Hematopoietic multipotent progenitor cell treated with erythropoietin and hydrocortisone succinate and interleukin-3 and kit ligand, for 6 days (in vitro differentiated cells): Measurements from ENCODE around the gene CHST3.
A peak's percentile ranks its signal among the peaks of the same experiment; 100 is the strongest.

Experiments
- DNase-seq: peaks from one replicate; pipeline ENCODE4 v3.0.0-alpha.2; 2015

CHST3 gene

DNA sequence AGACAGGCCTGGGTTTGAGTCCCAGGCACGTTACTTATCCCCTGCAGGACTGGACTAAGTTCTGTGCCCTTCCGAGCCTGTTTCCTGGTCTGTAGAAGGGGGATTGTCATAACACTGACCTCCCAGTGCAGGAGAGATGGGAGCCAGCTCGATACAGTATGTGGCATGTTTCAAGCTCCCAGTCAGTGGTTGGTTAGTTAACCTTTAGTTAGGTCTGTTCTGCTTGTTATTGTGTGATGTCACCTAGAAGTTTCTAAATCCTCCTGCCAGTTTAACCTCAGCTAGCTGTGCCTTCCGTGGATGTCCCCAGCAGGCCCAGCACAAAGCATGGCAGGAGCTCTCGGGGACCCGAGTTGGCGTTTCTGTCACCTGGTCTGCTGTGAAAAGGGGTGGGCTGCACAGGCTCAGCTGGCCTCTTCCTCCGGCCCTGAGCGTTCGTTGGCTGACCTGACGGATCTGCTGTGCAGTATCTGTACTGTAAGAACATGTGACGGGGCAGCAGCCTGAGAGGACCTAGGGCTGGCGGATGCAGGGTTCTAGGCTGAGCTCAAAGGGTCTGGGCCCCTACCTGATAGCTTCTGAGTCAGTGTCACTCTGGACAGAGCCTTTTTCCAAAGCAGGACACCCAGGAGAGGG, 71.2 kb downstream of the CHST3 start:
- no peak for DNase-seq

DNA sequence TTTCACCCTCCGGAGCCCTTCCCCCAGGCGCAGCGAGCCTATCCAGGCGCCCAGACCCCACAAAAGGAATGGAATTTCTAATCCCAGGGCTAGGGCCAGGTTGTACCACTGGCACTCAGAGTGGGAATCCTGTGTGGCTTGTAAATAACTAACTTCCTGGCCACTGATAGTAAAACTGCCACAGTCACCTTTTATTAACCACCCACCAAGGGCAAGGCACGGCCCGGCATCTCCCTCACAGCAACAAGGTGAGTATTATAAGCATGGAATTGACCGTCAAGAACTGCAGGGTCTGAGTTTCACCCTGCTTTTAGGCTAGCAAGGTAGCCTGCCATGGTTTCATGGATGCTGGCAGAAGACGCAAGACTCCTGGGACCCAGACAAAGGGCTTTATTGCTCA, 73.1 kb downstream of the CHST3 start:
- no peak for DNase-seq

DNA sequence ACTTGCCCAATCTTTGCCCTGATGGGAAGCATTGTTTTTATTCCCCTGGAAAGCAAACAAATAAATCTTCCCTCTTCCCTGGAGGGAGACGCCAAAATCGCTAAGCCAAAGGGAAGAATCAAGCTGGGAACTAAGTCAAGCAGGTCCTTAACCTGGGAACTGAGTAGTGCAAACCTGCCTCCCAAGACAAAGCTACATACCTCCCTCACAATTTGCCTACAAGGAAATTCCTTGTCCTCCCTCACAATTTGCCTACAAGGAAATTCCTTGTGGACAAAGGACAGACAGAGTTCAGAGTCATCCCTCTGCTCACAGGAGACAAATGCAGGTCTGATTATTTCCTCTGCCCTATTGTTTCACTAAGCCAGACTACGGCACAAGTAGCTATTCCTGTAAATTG, 73.6 kb downstream of the CHST3 start:
- DNase-seq: no peak

DNA sequence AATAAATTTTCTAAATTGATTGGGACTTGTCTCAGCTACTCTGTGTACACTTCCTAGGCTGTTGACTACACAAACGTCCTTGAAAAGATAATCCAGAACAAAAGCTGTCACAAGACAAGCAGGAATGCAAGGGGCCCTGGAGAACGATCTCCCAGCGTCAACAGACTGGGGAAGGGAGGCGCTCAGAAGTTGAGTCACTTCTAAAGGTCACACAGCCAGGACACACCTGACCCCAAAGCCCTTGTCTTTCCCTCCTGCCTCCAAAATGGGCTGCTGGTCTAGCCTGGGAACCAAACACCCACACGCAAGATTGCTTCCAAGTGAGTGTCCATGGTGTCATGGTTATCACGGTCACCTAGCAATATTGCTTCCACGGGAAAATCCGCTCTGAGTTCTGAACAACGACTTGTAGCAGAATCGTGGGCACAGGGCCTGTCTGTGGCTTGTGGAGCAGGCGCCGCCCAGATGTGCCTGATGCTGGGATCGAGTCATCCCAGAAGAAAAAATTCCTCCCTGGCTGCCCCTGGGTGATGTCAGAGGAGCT, 74.3 kb downstream of the CHST3 start:
- no peak for DNase-seq

DNA sequence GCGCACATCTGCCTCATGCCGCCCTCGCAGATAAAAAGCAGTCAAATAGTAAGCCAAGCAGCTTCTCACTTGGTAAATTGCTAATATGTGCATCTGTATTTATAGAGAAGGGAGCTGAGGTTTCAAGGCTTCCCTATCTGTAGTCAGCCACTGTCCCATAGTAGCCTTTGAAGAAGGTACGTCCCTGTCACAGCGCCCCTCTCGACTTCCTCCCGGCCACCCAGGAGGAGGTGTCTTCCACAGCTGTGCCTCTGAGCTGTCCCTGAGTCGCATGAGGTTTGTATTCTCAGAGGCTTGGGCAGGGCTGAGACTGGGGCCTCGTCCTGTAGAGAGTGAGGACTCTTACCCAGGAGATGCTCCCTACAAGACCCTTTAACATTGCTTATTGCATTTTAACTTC, 75.2 kb downstream of the CHST3 start:
- no peak for DNase-seq

DNA sequence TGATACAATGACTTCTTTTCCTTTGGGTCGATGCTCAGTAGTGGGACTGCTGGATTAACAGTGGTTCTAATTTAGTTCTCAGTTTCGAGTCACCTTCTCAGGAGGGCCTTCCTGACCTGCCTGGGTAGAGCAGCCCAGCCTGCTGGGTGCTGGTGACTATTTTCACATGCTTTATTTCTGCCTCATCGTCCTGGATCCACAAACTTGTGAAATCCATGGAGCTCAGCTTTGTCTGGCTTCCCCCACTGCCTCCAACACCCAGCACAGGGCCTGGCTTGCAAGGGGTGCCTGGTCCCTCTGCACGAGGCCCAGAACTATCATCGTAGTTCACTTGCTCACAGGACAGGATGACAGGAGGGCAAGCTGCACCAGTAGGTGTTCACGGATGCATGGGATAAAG, 77.3 kb downstream of the CHST3 start:
- no peak for DNase-seq

DNA sequence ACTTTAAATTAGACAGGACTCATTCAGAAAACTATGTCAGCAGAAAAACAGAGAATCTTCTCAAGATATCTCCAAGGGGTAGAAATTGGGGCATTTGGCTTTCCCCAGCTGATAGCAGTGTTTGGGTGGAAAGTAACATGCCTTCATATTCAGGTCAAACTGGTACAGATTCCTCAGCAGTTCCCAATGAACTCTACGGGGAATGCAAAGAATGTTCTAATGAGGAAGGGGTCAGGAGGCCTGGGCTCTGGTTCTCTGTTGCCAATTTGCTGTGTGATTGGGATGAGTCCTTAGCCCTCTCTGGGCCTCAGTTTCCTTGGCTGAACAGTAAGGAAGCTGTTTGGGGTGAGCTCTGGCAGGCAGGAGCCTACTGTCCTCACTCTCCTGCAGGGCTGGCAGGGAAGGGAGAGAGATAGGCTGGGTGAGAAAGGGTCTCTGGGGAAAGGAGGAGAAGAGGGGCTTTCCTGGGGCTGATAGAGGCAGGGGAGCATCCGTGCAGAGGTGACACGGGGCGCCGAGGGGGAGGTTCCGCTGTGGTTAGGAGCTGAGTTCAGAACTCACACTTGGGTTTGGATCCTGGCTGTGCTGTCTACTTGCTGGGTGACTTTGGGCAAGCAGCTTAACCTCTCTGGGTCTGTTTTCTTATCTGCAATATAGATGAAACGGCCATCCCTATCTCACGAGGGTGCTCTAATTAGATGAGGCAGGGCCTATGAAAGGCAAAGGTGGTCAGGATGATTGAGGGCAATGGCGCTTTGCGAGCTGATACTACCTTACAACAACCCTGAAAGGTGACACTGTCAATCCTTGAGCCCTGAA, 79.0 kb downstream of the CHST3 start:
- no peak for DNase-seq

DNA sequence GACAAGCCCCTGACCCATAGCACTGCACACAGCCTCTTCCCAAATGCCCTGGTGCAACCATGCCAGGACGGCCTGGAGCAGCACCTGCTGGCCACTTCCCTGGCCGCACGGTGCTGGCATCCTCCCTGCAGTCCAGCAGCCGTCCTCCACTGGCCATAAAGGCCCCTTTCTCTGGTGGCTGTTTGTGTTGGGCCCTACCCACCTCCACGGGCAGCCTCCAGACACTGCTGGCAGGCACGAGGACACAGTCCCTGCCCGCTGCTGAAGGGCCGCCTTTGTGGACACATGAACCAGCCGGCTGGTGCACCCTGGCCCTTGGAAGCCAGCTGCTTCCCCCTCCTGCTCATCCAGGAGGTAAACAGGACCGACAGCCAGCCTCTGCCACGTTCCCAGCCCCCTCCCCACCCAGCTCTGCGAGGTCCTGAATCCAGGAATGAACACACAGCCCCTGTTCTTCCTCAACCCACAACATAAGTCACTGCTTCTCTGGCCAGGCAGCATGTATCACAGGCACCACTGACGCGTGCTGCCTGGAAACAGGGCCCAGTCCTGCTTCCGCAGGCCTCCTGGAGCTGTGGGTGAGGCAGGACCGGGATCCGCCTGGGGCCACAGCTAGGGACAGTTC, 80.3 kb downstream of the CHST3 start:
- DNase-seq: no peak

DNA sequence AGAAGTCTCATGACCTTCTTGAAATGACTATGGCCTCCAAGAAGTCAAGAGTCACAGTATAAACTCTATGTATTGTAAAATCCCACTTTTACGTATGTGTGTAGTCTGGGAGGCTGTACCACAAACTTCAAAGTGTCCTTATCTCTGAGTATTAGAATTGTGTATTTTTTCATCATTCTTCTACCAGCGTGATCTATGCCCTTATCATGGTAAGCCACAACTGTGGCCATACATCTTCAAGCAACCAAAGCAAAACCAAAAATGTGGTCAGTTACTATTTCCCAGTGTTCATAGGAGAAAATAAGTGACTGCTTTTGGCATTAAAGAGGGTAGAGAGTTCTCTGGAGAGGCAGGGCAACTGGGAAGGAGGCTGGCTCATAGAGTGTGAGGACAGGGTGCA, 81.4 kb downstream of the CHST3 start:
- peak; percentile 48 for DNase-seq

DNA sequence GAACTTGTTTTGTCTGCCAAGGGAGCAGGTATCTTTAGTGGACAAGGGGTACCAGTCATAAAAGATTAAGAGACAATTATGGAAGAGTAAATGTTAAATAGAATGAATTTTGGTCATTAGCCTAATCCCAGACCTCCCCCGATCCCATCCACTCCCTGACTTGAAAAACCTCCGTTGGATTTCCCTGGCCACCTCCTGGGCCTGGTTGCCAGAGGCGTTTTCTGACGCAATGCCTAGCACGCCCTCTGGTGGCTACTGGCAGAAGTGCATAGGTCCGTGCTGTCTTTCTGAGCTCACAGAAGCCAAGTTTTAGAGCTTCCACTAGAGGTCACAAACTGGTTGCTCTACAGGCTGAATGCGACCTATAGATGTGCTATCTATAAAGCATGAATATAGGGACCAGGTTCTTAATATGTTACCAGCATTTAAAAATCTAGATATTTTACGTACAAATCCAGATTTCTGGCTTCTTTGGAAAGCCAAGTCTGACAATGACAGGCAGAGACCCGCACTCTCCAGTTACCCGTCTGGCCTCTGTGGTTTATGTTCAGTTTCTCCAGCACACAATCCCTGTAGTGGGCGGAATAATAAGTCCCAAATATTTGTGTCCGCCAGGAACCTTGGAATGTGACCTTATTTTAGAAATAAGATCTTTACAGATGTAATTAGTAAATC, 84.4 kb downstream of the CHST3 start:
- peak; percentile 96 for DNase-seq

DNA sequence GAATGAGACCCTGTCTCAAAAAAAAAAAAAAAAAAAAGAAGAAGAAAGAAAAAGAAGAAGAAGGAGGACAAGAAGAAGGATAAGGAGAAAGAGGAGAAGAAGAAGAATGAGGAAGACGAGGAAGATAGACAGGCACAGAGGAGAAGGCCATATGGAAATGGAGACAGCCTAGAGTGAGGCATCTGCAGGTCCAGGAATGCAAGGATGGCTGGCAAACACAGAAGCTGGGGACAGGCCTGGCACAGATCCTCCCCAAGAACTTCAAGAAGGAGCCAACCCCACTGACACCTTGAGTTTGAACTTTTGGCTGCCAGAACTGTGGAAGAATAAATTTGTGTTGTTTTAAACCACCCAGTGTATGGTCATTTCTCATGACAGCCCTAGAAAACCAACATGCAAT, 85.3 kb downstream of the CHST3 start:
- DNase-seq: no peak

DNA sequence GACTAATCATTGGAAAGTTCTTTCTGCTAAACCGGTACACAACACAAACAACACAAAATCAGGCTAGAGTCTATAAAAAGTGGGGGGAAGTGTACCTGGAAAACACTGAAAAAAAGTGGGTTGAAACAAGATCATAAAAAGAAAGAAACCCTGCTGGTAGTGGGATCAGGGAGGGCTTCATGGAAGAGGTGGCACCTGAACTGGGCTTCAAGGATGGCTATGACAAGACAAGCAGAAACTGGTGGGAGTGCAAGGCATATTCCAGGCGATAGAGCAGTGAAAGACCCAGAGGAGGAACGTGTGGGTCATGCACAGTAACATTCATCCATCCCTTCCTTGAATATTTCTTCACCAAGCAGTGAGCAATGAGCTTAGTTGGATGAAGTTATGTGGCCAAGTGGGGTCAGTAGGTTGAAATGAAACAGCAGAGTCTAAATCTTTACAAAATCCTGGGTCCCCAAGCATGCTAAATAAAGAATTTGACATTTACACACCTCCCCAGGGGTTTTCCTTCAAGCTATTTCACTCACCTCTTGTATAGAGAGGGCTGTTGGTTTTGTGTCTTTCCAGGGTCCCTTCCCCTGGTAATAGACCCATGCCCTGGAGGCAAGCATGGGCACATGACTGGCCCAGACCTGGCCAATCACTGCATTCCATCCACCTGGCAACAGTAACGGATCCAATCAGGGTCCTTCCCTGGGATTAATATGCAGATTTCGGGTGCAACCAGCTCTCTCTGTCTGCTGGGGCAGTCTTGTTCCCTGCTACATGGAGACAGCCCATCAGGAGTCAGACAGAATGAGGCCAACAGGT, 86.0 kb downstream of the CHST3 start:
- DNase-seq: no peak

DNA sequence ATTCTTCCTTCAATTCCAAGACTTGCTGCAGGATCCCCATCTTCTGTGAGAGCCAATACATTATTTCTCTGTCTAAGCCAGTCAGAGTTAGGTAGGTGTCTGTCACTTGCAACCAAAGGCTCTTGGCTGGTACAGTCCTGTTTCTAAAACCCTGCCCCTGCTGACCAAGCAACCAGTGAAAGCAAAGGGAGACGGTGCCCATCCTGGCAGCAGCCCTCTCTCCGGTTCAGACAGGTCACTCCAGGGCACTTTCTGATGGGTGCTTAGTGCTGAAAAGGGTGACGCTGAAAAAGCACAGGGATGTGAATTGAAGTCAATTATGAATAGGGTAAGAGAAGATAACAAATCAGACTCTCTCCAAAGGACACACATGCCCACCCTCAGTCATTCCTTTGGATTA, 86.7 kb downstream of the CHST3 start:
- DNase-seq: no peak

DNA sequence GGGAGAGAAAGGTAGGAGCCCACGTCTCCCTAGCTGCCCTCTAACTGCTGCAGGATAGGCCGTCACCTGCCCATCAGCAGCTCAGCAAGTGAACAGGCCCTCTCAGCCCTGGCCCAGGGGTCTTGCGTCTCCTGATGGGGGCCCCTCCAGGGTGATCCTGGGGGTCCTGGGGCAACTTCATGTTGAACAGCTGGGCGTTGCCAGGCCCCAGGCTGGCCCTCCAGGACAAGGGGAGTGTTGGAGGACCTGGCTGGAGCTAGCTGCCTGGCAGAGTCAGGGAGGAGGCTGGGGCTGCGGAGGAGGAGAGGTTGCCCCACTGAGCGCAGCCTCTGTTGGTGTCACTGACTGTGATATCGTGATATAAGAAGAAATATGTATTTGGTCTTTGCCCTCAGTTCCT, 89.5 kb downstream of the CHST3 start:
- DNase-seq: no peak

DNA sequence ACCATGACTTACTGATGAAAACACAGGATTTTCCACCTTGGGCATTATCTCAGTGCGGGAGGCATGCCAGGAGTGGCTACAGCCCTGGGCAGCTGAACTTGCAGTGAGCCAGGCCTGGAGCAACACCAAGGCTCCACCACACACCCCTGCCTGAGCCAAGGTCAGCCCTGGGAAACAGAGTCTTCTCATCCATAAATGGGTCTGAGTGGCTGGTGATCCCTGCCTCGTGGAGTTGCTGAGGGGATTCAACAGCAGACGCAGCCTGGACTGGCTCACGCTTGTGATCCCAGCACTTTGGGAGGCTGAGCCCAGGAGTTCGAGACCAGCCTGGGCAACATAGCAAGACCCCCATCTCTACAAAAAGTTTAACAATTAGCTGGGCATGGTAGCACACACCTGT, 91.9 kb downstream of the CHST3 start:
- DNase-seq: no peak

DNA sequence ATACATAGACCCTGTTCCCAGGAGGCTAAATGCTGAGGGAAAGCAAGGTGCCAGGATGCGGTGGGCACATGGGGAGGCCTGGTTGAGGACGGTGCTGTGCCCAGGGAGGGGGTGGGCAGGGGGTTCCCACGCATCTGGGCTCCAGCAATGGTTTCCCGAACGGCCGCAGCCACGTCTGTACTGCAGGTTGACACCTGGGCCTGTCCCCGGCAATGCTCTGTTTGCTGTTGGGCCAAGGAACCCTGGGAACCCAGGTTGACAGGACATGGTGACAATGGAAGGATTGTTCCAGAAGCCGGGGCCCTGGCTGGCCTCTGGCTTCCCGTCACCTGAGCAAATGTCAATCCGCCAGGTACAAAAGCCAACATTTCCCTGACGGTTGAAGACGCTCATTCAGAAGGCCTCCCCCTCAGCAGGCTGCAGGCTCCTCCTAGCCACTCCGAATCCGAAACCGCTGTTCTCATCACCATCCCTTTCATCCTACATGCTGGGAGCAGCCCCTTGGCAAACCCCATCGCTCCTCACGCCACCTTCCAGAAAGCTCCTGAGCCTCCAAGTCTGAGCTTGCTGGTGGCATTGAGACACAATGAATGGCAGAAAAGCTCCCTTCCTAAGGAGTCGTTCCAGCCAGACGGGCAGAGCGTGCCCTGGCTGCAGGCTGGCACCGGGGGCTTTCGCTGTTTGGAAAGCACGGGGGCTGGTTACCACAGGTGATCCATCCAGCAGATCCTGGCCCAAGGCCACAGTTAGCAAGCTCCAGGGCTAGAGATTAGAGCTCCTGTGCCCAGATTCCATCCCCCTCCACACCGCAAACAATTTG, 92.9 kb downstream of the CHST3 start:
- DNase-seq: no peak

DNA sequence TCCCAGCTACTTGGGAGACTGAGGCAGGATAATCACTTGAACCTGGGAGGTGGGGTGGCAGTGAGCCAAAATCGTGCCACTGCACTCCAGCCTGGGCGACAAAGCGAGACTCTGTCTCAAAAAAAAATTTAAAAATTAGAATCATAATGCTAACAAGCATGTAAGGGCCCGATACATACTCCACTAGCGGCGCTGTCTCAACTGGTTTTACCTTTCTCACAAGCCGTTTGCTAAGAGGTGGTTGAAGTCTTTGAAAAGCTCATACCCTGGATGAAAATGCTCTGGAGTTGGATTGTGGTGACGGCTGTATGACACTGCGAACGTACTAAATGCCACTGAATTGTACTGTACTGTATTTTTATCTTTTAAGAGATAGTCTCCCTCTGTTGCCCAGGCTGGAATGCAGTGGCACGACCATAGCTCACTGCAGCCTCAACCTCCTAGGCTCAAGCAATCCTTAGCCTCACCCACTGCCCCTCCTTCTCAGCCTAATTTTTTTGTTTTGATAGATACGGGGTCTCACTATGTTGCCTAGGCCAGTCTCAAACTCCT, 94.2 kb downstream of the CHST3 start:
- DNase-seq: no peak

DNA sequence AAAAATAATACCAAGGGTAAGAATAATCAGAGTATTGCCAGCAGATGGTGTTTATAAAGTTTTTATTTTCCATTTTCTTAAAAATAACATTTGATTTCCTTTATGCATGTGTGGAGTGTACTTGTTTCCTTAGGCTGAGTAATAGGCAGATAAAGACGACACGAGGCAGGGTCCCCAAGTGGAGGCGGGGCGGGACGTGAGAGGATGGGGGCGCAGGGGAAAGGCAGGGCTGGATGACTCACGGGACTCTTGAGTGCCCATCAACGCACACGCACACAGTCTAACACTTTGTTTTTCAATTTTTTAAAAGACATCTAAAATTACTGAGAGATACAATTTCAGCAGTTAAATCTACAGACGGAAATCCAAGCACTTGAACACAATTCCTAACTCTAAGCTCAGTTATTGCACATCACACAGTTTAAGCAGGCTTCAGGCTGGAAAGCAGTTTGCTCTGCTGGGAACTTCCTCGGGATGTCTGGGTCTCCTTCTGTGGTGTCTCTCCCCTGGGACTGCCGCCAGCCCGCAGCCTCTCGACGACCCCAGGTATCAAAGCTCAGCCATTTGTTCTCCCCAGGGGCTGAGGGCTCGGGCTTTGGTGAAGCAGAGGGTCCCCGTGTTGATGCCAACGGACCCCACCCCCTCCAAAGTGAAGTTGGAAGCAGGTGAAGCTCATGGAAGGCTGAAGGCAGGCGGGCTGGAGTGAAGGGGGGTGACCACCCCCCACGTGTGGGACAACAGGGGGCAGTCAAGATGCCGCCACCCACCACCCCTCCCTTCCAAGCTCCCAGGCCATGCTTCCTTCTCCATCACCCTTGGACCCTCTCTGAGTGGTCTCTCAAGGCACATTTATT, 95.0 kb downstream of the CHST3 start:
- no peak for DNase-seq

DNA sequence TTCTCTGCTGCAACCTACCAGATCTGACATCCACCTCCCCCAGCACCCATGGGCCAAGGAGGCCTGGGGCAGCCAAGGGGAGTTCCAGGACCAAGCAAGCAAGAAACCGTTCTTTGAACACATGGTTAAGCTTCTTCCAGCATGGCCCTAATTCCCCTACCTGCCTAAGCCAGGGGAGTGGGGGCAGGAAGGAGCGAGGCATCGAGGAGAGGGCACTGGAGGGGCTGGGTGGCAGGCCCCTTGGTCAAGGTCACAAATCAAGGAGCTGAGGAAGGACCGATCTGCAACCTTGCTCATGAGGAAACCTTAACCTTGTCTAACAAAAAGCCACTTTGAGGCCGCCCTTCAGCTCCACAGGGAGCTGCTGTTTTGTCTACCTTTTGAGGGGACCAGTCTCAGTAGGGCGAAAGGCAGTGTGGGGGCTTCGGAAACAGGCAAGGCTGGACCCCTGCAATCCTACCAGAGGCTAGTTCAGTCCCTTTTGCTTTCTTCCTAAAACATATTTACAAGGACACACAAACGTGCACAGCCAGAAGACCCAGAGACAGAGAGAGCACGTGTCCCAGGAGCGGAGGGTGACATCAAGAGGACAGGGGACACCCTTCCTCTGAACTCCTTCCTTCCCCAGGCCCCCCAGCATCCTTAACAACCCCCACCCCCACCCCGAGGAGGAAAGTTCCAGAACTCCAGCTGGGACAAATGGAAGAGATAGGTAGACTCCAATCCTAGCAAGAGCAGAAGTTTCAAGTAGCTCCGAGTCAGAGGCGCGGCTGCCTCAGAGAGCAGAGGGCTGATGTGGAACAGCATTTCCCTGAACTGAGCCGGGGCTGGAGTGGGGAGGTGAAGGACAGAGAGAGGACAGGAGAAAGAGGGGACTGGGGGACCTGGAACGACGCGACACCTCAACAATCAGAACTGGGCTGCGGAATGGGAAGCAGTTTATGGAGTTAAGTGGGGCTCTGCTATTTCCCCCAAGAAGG, 95.9 kb downstream of the CHST3 start:
- DNase-seq: no peak
